DMS153 treated with DMSO at 0.1 percent for 48 hours (cell line): ENCODE data around the gene RHOD.

ENCODE experiments used
- DNase-seq: peaks from one replicate; lab custom pipeline; 2025; ENCODE audit not compliant: unreplicated experiment; lab: John Stamatoyannopoulos, UW

RHOD gene

DNA sequence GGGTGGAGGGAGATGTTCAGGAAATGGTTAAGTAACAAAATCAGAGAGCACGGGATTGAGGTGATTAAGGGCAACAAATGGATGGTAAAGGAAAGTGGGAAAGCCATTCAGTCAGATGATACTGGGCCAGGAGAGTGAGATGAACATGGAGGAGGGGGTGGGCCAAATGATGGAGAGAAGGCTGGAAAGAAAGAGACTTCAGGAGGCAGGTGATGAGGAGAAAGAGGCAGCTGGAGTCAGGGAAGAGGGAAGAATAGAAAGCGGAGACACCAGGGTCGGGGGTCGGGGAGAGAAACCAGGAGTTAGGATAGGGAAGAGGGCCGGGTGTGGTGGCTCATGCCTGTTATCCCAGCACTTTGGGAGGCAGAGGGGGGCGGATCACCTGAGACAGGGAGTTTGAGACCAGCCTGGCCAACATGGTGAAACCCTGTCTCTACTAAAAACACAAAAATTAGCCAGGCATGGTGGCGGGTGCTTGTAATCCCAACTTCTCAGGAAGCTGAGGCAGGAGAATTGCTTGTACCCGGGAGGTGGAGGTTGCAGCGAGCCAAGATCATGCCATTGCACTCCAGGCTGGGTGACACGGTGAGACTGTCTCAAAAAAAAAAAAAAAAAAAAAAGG lies 57.7 kb downstream of the RHOD start:
- no peak for DNase-seq

DNA sequence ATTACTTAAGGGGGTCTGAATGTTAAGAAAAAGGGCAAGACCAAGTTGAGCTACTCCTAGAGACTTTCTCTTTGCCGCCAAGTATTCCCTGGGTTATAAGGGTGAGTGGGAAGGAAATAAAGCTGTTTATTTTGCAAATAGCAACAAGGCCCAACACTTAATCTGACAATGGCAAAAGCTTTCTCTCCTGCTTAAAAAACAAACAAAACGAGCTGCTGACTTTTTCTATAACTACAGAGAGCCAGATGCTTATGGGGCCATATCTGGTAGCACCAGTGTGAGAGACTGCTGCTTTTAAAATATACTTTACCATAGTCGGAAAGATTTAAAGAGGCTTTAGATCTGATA lies 60.1 kb downstream of the RHOD start:
- no peak for DNase-seq

DNA sequence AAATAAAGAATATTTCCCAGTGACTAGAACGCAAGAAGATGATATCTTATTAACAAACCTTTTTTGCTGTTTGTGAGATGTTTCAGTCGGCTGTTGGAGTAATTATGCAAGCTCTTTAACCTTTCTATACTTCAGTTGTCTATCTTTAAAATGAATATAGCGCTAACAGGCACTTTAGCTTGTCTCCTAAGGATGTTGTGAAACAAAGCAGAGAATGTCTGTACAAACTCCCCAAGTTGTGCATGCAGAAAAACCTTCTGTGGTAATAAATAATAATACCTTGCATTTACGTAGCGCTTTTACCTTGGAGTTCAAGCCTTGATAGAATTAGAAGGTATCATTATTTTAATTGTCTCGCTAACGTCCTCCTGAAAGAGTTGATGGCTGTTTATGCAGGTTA lies 60.5 kb downstream of the RHOD start:
- no peak for DNase-seq

DNA sequence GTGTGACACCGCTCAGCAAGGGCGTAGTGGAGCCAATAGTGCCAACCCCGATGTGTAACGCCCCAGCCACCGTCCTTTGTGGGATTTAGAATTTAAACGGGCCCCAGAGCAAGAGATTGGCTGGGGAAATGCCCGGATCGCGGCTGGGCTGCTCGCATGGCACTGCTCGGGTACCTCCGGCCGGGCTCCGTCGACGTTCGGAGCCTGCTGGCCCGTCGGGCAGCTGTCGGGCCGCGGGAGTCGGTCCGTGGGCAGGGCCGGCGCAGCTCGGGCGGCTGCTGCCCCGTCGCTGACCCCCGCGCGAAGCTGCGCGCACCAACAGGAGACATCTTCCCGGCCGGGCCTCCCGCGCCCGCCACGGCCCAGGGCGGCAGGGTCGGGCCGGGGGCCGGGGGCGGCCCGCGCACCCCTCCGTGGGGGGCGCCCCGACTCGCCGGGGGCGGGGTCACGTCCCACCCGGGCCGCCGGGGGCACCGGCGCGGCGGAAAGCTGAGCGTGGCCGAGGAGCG lies 61.1 kb downstream of the RHOD start:
- no peak for DNase-seq

DNA sequence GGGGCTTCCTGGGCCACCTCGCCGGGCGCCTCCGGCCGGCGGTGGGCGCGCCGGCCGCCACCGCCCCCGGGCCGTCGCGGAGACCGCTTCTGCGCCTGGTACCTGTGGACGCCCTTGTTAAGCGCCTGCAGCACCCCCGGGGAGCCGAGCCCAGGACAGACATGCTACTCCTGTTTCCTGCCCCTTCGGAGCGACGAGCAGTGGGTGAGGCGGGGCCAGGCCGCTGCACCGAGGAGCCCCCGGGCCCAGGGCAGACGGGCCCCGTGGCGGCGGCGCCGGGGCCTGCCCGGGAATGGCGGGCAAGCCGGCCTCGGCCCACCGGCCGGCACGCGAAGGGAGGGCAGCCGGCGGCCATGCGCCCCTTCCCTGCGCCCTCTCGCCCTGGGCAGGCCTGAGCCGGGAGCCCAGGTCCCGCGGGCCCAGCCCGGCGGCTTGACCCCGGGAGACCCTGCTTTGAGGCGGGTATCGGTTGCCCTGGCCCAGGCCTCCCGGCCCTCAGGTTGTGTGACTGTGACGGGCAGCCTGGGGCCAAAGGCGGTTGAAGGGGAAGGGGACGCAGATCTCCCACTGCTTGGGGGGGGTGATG lies 61.6 kb downstream of the RHOD start:
- peak; percentile 10 for DNase-seq

DNA sequence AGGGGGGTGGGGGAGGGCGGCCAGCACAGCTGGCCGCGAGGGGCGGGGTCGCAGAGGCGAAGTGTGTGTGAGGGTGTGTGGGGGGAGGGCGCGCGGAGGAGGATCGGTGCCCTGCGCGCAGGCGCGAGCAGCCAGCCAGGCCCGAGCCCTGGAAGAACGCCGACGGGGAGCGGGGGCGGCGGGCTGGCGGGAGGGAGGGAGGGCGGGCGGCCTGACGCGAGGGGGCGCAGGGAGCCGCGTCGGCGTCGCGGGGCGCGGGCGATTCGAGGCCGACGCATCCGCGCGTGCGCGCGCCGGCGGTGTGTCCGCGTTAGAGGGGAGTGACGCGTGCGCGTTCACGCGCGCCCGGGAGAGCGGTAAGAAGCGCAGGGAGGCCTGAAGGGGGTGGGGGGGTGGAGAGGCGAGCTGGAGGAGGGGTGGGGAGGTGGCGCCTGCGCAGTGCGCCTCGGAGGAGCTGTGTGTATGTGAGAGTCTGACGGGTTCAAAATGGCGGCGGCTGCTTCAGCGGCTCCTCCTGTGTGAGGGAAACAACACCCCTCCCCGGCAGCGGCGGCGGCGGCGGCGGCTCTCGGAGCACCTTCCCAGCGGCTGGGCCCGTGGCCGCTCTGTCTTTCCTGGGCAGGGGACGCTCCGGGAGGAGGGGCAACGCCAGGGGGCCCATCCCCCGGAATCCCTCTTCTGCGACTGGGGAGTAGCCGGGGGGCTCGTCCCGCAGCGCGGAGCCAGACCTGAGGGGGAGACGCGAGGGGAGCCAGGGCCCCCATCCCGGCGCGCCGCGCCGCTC lies 62.3 kb downstream of the RHOD start, which contains the start of gene KDM2A:
KDM2A (plus strand) TSS at position 463 of the 784 bp plus-strand sequence. CDS start 2,054 bp downstream, outside the sequence.
- DNase-seq: peak; percentile 99

DNA sequence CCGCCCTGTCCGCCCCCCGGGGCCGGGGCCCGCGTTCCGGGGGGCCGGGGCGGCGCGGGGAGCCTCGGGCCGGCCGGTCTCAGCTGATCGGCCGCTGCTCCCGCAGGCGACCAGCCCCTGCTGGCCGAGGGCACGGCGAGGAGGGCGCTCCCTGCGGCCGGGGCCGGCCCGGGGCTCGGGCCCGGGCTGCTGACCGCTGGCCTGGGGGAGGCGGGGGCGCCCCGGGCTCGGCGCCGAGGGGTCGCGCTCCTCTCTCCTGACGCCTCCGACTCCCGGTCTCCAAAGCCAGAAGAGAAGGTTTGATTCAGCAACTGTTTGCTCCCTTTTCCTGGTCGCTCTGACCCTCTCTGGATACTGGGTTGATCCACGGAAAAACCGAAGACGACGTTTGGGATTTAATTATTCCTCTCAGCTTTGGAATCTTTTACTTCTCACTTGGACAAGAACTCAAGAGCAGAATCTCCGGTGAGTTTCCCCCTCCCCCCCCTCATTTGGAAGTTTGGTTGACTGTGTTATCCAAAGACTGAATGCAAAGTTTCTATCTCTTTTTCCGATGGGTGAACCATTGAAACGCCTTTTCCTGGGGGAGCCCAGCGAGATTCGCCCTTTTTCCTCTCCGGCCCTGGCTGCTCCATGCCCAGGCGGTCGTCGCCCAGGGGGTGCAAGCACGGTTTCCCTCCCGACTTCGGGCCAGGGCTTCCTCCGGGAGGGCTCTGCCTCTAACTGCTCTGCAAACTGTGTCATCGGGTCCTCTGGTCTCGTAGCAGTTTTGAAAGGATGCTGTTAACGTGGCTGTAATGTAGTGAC lies 63.1 kb downstream of the RHOD start:
- DNase-seq: no peak

DNA sequence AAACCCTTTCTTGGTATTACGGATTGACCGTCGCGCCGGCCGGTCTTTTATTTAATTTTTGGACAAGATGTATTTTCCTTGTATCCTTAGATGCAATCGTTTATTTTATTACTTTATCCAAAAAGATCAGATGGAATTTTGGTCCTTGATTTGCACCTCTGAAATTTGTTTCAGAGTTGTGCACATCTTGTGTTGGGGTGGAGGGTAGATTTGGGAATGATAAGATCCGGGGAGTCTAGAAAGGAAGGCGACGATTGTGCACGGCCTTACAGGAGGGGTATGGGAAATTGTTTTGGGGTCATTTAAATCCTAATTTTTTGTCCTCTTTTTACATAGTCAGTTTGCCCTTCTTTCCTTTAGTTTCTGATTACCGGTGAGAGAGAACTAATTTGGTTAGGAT lies 63.8 kb downstream of the RHOD start:
- DNase-seq: no peak

DNA sequence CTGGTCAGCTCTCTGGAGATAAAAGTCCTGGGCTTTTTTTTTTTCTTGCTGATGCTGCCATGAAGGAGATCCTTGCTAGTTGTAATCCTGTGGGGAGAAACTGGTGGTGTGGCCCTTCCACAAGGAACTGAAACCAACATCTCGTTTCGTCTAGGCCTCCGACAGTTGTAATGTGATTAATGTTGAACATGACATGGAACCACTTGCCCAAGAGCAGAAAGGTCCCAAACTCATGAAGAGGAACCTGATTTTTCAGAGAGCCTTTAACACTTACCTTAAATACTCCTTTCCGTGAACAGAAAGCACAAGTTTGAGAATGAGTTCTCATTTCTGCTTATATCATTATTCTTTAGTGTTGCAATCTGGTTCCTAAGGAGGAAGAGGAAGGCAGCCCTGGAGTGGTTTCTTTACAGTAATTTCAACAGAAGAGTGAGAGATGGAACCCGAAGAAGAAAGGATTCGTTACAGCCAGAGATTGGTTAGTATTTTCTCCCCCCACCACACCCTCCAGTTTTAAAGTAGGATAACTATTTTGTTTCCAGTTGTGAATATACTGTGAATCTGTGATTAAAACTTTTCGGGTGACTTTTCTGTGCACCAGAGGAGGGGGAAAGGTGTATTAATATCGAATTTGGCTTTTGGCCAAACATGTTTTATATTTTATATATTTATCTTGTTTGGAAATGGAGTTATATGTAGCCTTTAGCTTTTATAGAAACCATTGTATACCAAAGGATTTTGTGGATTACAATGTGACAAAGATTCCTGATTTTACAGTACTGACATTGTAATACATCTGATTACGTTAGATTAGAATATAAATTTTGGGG lies 64.4 kb downstream of the RHOD start:
- no peak for DNase-seq
